Adrenal gland (tissue), 12 donors: ENCODE data around the gene CNTLN. TPM values are rescaled to one million over a fixed set of nuclear protein-coding genes. Genes with fewer than 3 reads are reported as not detected.
A peak's percentile ranks its signal among the peaks of the same experiment; 100 is the strongest.

Source experiments
- DNase-seq, 7 donors: peaks; one replicate each; pipeline ENCODE4 v3.0.0-alpha.2; 2019 to 2020
- H3K27ac ChIP-seq, 5 donors: fragments of 200-600 bp; sonication (generic) in 4 of 5; 1 replicate in 3 of 5; 2 replicates in 2 of 5; pipeline versions ENCODE4 v1.5.1 to v1.8.0; 2016 to 2020; ENCODE audit warnings: mild to moderate bottlenecking in 1 of 5
- H3K27me3 ChIP-seq: fragments of 200-600 bp; 2 replicates; pipeline ENCODE4 v1.8.0; 2021
- H3K36me3 ChIP-seq, 2 donors: fragments of 200-600 bp; replicated peaks in 1 of 2; 1 replicate in 1 of 2; 2 replicates in 1 of 2; pipeline versions ENCODE4 v1.5.1 to v1.8.0; 2018 to 2022
- H3K4me1 ChIP-seq, 2 donors: fragments of 200-600 bp; replicated peaks in 1 of 2; 1 replicate in 1 of 2; 2 replicates in 1 of 2; pipeline versions ENCODE4 v1.5.1 to v1.8.0; 2018 to 2021
- H3K4me3 ChIP-seq, 4 donors: fragments of 200-600 bp; sonication (generic) in 3 of 4; one replicate each; pipeline ENCODE4 v1.5.1; 2016 to 2018
- H3K9me3 ChIP-seq, 3 donors: fragments of 200-600 bp; sonication (generic) in 1 of 3; replicated peaks in 1 of 3; 1 replicate in 2 of 3; 2 replicates in 1 of 3; pipeline versions ENCODE4 v1.5.1 to v1.8.0; 2016 to 2021
- CTCF ChIP-seq, 6 experiments: fragments of 450-650 bp in 4 of 6; fragments of 200-600 bp in 2 of 6; sonication (generic) in 1 of 6; IDR thresholded peaks; 1 replicate in 5 of 6; 2 replicates in 1 of 6; pipeline versions ENCODE4 v1.5.1 to v1.8.0; 2016 to 2021; ENCODE audit warnings: antibody characterized with exemption in 6 of 6, mild to moderate bottlenecking in 2 of 6, moderate library complexity in 1 of 6
- POLR2A ChIP-seq, 2 donors: fragments of 450-650 bp; IDR thresholded peaks; one replicate each; pipeline ENCODE4 v1.6.1; 2017; ENCODE audit warnings: antibody characterized with exemption in 2 of 2, mild to moderate bottlenecking in 2 of 2, moderate library complexity in 1 of 2
- WGBS, 4 donors: extraction: QIAGEN DNeasy Blood & Tissue Kit in 2 of 4; methylation state at CpG; one replicate each; pipeline versions ENCODE4 v1.1.5 to v1.1.7; 2013 to 2017; 5-methylcytosine and 5-hydroxymethylcytosine counted together
- intact Hi-C, 2 donors: fragments of 100-400 bp; cut with DNase I; formaldehyde crosslinking; loops; one replicate each; pipeline versions ENCODE4 v1.14.1 to v1.15.0; 2022 to 2023
- polyA plus RNA-seq, 3 donors: library from polyadenylated mRNA; stranded (reverse); fragments of 200-250 nt in 2 of 3; fragments of 350-450 nt in 1 of 3; fragmentation: Illumina TruSeq in 1 of 3; extraction: RNeasy Lipid Tissue Mini Kit (QIAGEN cat#74804) in 1 of 3; gene quantifications; one replicate each; pipeline ENCODE4 v1.2.3, GENCODE V29; 2013 to 2014
- total RNA-seq, 9 donors: library from RNA; depleted of rRNA in 4 of 9; stranded (reverse); fragments of >200 nt in 4 of 9; fragments of 120-200 nt in 1 of 9; fragmentation: NEBNext Ultra II Directional in 1 of 9; extraction: Animal tissue kit (Norgen Biotek cat#: 25700) in 1 of 9; gene quantifications; one replicate each; pipeline versions ENCODE4 v1.1.0 to v1.2.4, GENCODE V29; 2013 to 2023
- donor health status: healthy with polysubstance abuse.
- donor health status: Bipolar disorder and iron deficiency.
- donor health status: DM: yes; HTN: yes; CAD: no.
- donor health status: DM: no; HTN: no; CAD: no.
- donor health status: DM: no; HTN: no; CAD: no.
- donor health status: DM: yes; HTN: yes; CAD: no.

Gene CNTLN
- total and polyA plus RNA-seq, 12 donors = 2.1 to 13.6 (median 6.4) TPM

DNA sequence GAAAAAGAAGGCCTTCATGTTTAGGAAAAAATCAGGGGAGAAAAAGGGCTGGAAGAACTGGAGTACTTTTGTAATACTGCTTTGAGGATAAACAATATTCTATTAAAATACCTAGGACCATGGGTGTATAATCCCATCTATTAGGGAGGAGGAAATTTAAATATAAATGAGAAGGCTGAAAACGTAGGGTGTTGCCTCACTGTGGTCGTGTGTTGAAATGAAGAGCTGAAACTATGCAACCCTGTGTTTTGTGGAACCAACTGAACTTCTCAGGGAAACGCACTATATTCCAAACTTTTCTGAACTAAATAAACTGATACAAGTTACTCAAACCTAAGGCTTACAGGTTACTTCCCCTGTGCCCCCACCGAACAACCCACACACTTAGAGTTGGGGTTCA, 4.5 kb upstream of the CNTLN start:
- no peak for DNase-seq
- no peaks in the 10 kb centered on the region for H3K4me1 ChIP-seq
- H3K36me3 ChIP-seq = no peaks in the 10 kb centered on the region
- intact Hi-C loops = no loop called here
- no peak overlapping the region for H3K4me3 ChIP-seq
- H3K27me3 ChIP-seq = no peaks in the 10 kb centered on the region
- WGBS, 4 donors = 60 to 69% (median 65%) methylated on average over 4 of the region's 4 CpGs
- no peak overlapping the region for H3K27ac ChIP-seq
- no peaks in the 10 kb centered on the region for H3K9me3 ChIP-seq
- TF ChIP-seq CTCF (IDR thresholded peaks at IDR 0.05) (no peak), POLR2A (IDR thresholded peaks at IDR 0.05) (no peak)

- TF ChIP-seq CTCF (IDR thresholded peaks at IDR 0.05) (no peak), POLR2A (IDR thresholded peaks at IDR 0.05) (no peak)
These were observed 4.1 kb upstream of the CNTLN start for GRCh38 chr9:17130725-17131124.

DNA sequence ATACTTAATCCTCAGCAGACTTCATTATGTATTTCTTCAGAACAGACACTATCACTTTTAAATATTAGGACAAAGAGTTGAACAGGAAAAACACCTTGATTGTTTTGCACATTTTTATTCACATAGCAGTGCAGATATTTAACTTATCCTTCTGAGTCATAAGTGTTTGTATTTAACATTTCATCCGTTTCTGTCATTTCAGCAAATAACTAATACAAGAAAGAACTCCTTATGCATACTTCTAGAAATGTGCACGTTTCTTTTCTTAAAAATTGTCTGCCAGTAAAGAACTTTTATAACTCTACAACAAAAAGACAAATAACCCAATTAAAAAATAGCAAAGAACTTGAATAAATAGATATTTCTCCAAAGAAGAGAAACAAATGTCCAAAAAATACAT, 3.3 kb upstream of the CNTLN start:
- H3K4me3 ChIP-seq = no peak overlapping the region
- intact Hi-C loops = no loop called here
- DNase-seq = no peak
- no peaks in the 10 kb centered on the region for H3K36me3 ChIP-seq
- no peaks in the 10 kb centered on the region for H3K27me3 ChIP-seq
- H3K4me1 ChIP-seq = peaks cover 0 to 6% of the 10 kb centered on the region in 2 donors
- no peak for TF ChIP-seq POLR2A (IDR thresholded peaks at IDR 0.05)
- TF ChIP-seq CTCF (IDR thresholded peaks at IDR 0.05) = no peak
- H3K27ac ChIP-seq = no peak overlapping the region
- WGBS, 4 donors = 55 to 75% (median 65%) methylated on average over 2 of the region's 2 CpGs
- H3K9me3 ChIP-seq = no peaks in the 10 kb centered on the region

More at GRCh38 chr9:17130725-17131124, 4.1 kb upstream of the CNTLN start:
- DNase-seq = no peak
- H3K4me1 ChIP-seq = no peaks in the 10 kb centered on the region
- H3K27me3 ChIP-seq = no peaks in the 10 kb centered on the region
- H3K36me3 ChIP-seq = no peaks in the 10 kb centered on the region
- intact Hi-C loops = no loop called here
- no peak overlapping the region for H3K4me3 ChIP-seq
- no peaks in the 10 kb centered on the region for H3K9me3 ChIP-seq
- 85 to 97% (median 91%) methylated on average over 2 of the region's 2 CpGs for WGBS, 4 donors
- no peak overlapping the region for H3K27ac ChIP-seq

- peak; percentile 29 to 65 (median 49) for DNase-seq
- intact Hi-C loops = no loop called here
These were observed 688 bp downstream of the CNTLN start for GRCh38 chr9:17135295-17136160.

More at GRCh38 chr9:17135295-17136160, 688 bp downstream of the CNTLN start:
- no peaks in the 10 kb centered on the region for H3K9me3 ChIP-seq
- H3K36me3 ChIP-seq = no peaks in the 10 kb centered on the region
- H3K27me3 ChIP-seq = no peaks in the 10 kb centered on the region
- peak overlapping the region; percentile 36 to 90 (median 75) for H3K27ac ChIP-seq
- TF ChIP-seq POLR2A (IDR thresholded peaks at IDR 0.05) (no peak), CTCF (IDR thresholded peaks at IDR 0.05) (no peak)
- 1 to 4% (median 1%) methylated on average over 10 to 44 of the region's 44 CpGs for WGBS, 4 donors
- peaks cover 0 to 6% of the 10 kb centered on the region in 2 donors for H3K4me1 ChIP-seq
- H3K4me3 ChIP-seq = peak overlapping the region; percentile 59 to 98 (median 84)
